ENCODE data around the gene PGS1. TPM values are rescaled to one million over a fixed set of nuclear protein-coding genes. Genes with fewer than 3 reads are reported as not detected.

PGS1 gene
- total RNA-seq, 1 donor from 2014 or later, result 25.8 TPM

- H3K4me3 ChIP-seq (ENCODE audit: low read depth, low read length), result no peak overlapping the region
- no peak for TF ChIP-seq CTCF (IDR thresholded peaks at IDR 0.05; ENCODE audit: insufficient read depth, low read length, severe bottlenecking)
- H3K36me3 ChIP-seq (ENCODE audit: control insufficient read depth, insufficient read depth, low read length), result peaks cover 32% of the 10 kb centered on the region
- no peaks in the 10 kb centered on the region for H3K27me3 ChIP-seq (ENCODE audit: control insufficient read depth, insufficient read depth, low read length)
- FAIRE-seq (peak; percentile 7), DNase-seq (ENCODE audit: low read depth) (peak; percentile 94)
Measured at GRCh38 chr17:78399693-78400144, 21.3 kb downstream of the PGS1 start.

- DNase-seq (ENCODE audit: low read depth) (peak; percentile 87), FAIRE-seq (peak; percentile 40)
- no peaks in the 10 kb centered on the region for H3K27me3 ChIP-seq (ENCODE audit: control insufficient read depth, insufficient read depth, low read length)
- H3K4me3 ChIP-seq (ENCODE audit: low read depth, low read length), result no peak overlapping the region
- H3K36me3 ChIP-seq (ENCODE audit: control insufficient read depth, insufficient read depth, low read length), result peaks cover 32% of the 10 kb centered on the region
- no peak for TF ChIP-seq CTCF (IDR thresholded peaks at IDR 0.05; ENCODE audit: insufficient read depth, low read length, severe bottlenecking)
Measured at GRCh38 chr17:78400581-78401240, 22.3 kb downstream of the PGS1 start.

GRCh38 chr17:78401246-78401645 is 22.8 kb downstream of the PGS1 start:
- FAIRE-seq, result no peak
- H3K36me3 ChIP-seq (ENCODE audit: control insufficient read depth, insufficient read depth, low read length), result peaks cover 30% of the 10 kb centered on the region
- no peak for TF ChIP-seq CTCF (IDR thresholded peaks at IDR 0.05; ENCODE audit: insufficient read depth, low read length, severe bottlenecking)
- no peak overlapping the region for H3K4me3 ChIP-seq (ENCODE audit: low read depth, low read length)
- DNase-seq (ENCODE audit: low read depth), result peak; percentile 78
- H3K27me3 ChIP-seq (ENCODE audit: control insufficient read depth, insufficient read depth, low read length), result no peaks in the 10 kb centered on the region

- DNase-seq (ENCODE audit: low read depth), result no peak
- Histone ChIP-seq H3K4me3 (ENCODE audit: low read depth, low read length) (no peak overlapping the region), H3K36me3 (ENCODE audit: control insufficient read depth, insufficient read depth, low read length) (peaks cover 29% of the 10 kb centered on the region), H3K27me3 (ENCODE audit: control insufficient read depth, insufficient read depth, low read length) (no peaks in the 10 kb centered on the region)
- TF ChIP-seq CTCF (IDR thresholded peaks at IDR 0.05; ENCODE audit: insufficient read depth, low read length, severe bottlenecking), result no peak
- FAIRE-seq, result no peak
Measured at GRCh38 chr17:78401891-78402290, 23.4 kb downstream of the PGS1 start.

- H3K36me3 ChIP-seq (ENCODE audit: control insufficient read depth, insufficient read depth, low read length), result peaks cover 27% of the 10 kb centered on the region
- no peaks in the 10 kb centered on the region for H3K27me3 ChIP-seq (ENCODE audit: control insufficient read depth, insufficient read depth, low read length)
- no peak for TF ChIP-seq CTCF (IDR thresholded peaks at IDR 0.05; ENCODE audit: insufficient read depth, low read length, severe bottlenecking)
- no peak for FAIRE-seq
- H3K4me3 ChIP-seq (ENCODE audit: low read depth, low read length), result no peak overlapping the region
- DNase-seq (ENCODE audit: low read depth), result no peak
Measured at GRCh38 chr17:78403822-78404221, 25.4 kb downstream of the PGS1 start.

GRCh38 chr17:78406396-78406795 is 27.9 kb downstream of the PGS1 start:
- Histone ChIP-seq H3K27me3 (ENCODE audit: control insufficient read depth, insufficient read depth, low read length) (no peaks in the 10 kb centered on the region), H3K4me3 (ENCODE audit: low read depth, low read length) (no peak overlapping the region), H3K36me3 (ENCODE audit: control insufficient read depth, insufficient read depth, low read length) (peaks cover 15% of the 10 kb centered on the region)
- no peak for TF ChIP-seq CTCF (IDR thresholded peaks at IDR 0.05; ENCODE audit: insufficient read depth, low read length, severe bottlenecking)
- DNase-seq (ENCODE audit: low read depth) (no peak), FAIRE-seq (no peak)
